Measurements from ENCODE around the gene SETD5. TPM values are rescaled to one million over a fixed set of nuclear protein-coding genes. Genes with fewer than 3 reads are reported as not detected.

Gene SETD5, protein sequence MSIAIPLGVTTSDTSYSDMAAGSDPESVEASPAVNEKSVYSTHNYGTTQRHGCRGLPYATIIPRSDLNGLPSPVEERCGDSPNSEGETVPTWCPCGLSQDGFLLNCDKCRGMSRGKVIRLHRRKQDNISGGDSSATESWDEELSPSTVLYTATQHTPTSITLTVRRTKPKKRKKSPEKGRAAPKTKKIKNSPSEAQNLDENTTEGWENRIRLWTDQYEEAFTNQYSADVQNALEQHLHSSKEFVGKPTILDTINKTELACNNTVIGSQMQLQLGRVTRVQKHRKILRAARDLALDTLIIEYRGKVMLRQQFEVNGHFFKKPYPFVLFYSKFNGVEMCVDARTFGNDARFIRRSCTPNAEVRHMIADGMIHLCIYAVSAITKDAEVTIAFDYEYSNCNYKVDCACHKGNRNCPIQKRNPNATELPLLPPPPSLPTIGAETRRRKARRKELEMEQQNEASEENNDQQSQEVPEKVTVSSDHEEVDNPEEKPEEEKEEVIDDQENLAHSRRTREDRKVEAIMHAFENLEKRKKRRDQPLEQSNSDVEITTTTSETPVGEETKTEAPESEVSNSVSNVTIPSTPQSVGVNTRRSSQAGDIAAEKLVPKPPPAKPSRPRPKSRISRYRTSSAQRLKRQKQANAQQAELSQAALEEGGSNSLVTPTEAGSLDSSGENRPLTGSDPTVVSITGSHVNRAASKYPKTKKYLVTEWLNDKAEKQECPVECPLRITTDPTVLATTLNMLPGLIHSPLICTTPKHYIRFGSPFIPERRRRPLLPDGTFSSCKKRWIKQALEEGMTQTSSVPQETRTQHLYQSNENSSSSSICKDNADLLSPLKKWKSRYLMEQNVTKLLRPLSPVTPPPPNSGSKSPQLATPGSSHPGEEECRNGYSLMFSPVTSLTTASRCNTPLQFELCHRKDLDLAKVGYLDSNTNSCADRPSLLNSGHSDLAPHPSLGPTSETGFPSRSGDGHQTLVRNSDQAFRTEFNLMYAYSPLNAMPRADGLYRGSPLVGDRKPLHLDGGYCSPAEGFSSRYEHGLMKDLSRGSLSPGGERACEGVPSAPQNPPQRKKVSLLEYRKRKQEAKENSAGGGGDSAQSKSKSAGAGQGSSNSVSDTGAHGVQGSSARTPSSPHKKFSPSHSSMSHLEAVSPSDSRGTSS (N-terminal part only)
- 100 to 1,000 TPM in 1 of 2 donors, 10 to 100 TPM in 1; 95.7 to 101 TPM for total RNA-seq
- long read RNA-seq, donor 1, partial matches to known transcripts = 5 of 20 reads
- long read RNA-seq, donor 1, other reads (novel, unspliced or antisense) = 12 of 20 reads
- long read RNA-seq, donor 2, partial matches to known transcripts = 36 of 50 reads
- long read RNA-seq, donor 2, other reads (novel, unspliced or antisense) = 12 of 50 reads

DNA sequence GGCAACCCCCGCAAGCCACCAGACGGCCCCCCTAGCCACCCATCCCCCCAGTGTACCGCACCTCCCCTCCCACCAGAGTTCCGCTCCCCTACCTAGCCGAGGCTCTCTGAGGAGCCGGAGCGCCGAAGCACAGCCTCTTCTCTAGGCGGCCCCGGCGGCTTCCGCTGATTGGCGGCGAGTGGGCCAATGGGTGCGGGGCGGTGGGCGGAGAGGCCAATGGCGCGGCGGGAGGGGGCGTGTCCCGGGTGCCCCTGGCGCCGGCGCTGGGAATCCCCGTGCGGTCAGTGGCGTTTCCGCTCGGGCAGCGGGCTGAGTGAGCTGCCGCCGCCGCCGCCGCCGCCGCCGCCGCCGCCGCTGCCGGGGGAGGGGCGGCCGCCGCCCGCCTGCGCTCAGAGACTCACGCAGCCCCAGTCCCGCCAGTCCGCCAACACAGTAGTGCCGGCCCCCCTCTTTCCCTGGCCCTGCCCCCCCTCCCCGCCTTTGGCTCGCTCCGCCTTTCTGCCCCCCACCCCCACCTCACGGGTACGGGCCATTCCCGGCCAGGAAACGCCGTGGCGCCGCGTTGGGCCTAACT, at the start of gene SETD5:
Gene SETD5 (plus strand): TSS at position 284 of the 574 bp plus-strand sequence. CDS start 31,324 bp downstream, outside the sequence.
- intact Hi-C loops (cut with DNase I) = no loop called here
- peak; percentile 100 for DNase-seq (ENCODE audit: low spot score)

DNA sequence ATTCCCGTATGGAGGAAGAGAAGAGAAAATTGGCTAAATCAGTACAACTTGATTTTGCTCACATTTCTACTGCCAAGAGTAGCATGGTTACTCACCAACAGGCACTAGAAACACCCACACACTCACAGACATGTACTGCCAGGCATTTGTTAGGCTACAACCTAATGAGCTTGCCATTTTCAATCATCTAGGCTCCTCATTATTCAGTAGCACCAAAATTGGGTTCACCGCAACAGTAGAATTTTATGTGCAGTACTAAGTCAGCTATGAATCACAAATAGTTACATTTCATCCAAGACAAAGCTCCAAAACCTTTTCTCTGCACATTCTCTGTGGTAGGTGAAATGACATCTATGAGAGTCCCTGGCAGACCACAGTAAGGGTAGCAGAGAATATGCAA, 49.5 kb upstream of the SETD5 start:
- no peak for DNase-seq (ENCODE audit: low spot score)
- intact Hi-C loops (cut with DNase I) = no loop called here

DNA sequence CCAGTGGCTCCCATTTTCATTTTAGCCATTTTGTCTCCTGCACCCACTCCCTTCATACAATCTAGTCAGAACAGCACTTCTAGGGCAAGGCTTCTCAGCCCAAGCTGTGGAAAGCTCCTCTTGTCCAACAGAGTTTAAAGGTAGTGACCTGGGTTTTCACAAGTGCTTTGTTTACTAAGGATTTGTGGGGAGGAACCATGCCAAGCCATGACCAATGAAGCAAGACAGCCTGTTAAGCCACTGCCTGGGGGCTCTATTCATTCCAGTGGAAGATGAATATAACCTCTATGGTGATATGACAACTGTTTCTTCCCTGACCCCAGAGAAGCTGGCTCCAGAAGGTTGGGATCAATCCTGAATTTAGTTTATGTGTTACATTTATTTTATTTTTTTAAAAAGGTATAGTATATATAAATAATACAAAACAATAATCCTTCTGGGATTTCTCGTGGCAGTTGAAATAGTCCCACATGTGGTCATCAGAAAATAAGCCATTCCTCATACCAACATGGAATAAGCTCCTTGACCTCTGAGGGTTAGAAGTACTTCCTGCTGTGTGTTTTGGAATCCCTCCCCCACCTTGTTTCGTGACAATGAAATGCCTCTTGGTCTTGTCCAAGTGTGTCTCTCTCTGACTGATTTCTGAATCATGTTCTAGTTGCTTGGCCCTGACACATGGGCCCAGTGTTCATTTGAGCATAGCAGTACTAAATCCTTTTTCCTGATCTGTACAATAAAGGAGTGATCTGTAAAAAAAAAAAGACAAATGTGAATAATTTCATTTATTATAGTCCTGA, 47.9 kb upstream of the SETD5 start:
- no peak for DNase-seq (ENCODE audit: low spot score)
- intact Hi-C loops (cut with DNase I) = loop anchor here in 1 of 2 donors (10.0 kb wide), 1 partner anchor 75 kb away; no protein-coding TSS in a partner anchor

DNA sequence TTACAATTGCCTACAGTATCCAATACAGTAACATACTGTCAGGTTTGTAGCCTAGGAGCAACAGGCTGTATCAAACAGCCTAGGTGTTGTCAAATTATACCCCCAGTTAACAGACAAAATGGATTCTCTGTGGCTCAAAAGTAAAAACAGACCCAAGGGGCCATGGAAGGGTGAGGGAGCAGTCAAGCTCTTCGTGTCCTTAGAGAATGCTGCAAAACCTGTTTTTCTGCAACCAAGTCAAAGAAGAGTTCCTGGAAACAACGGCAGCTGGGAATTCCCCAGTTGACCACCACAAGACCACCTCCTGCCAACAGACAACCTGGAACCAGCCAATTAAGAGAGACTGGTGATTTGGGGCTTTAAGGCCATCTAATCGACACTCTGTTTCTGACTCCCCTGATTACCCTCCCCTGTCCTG, 45.7 kb upstream of the SETD5 start:
- intact Hi-C loops (cut with DNase I) = loop anchor here in 1 of 2 donors (10.0 kb wide), 1 partner anchor 73 kb away; no protein-coding TSS in a partner anchor
- DNase-seq (ENCODE audit: low spot score) = no peak

DNA sequence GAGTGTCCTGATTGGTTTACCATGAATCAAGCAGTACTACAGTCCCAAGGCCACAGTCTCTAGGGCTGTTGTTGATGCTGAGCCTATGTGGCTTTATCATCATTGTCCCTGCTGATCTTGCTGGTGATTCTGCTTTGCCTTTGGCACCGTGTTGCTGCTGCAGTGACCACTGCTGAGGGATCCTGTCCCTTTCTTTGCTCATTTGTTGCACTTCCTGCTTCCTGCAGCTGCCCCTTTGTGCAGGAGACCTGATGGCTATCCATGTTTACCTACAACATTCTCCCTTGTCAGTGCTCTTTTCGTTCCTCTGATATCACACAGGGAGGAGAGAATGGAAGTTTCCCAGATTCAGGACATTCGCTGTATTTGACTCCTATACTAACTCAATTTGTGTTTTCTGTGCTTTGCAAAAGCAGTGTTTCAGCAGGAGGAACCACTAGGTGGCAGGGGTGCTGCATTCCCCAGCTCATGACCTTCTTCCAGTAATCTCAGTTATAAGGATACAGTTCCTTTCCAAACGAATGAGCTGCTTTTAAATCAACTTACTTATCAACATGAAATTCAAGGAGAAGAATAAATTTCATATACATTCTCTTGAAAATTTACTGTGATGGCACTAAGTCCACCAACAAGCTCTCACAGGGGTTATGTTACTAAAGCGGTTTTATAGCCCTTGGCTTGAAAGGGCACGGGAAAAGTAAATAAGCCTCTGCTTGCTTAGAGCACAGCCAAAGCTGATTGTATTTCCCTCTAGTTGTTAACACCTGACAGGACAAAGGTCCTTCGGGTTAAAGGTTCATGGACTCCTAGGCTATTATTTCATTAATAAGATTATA, 44.3 kb upstream of the SETD5 start:
- peak; percentile 81 for DNase-seq (ENCODE audit: low spot score)
- intact Hi-C loops (cut with DNase I) = loop anchor here in 1 of 2 donors (10.0 kb wide), 1 partner anchor 72 kb away; no protein-coding TSS in a partner anchor

DNA sequence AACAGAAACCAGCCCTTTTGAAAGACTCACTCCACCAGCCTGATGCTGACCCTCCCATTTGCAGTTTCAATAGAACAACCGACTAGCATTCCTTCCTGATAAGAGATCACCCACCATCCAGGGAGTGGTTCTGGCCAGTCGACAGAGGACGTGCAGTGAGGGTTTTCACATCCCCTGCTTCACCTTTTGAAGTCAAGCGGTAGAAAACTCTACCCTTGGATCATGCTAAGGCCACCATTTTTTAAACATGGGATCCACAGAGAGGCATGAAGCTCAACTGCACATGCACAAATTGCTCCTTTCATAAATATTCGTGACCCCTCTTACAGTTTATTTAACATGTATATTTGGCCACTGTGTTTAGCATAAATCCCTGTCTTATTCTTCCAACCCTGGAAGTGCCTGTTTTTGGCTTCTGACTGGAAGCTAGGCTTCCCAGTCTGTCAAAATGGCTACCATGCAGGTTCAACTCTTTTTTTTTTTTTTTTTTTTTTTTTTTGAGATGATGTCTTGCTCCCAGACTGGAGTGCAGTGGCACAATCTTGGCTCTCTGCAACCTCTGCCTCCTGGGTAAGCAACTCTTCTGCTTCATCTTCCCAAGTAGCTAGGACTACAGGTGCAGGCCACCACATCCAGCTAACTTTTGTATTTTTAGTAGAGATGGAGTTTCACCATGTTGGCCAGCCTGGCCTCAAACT, 35.6 kb upstream of the SETD5 start:
- intact Hi-C loops (cut with DNase I) = no loop called here
- DNase-seq (ENCODE audit: low spot score) = no peak

DNA sequence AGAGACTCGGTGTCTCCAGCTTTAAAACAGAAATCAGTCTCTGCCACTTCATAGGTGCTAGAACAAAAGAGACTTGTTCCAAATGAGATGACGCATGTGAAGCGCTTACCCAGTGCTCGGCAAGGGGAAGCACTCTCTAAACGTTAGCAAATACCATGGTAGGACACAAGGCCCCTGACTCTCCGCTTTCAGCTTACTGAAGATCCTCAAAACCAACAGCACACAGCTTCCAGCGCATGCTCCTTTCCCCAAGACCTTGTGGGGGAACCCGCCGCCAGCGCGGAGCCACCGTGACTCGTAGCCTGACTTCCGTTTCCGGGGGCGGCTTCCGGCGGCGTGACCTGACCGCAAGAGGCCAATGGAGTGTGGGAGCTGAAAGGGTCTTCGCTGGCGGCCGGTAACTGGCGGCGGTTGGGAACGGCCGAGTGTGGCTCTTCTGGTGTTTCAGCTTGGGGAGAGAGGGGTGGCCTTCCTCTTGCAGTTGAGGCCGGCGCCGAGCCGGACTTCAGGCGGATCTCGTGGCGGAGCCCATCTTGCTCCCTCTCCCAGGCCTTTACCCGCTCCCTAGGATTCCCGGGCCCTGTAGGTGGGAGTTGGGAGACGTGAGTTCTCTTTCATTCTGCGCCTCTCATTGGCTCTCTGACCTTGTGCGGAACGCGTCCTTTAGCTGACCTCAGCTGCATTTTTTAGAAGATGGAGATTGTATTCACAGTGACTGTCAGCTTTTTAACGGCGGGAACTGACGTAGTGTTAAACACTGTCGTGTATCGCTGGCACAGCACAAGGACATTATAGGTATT, 34.5 kb upstream of the SETD5 start, which contains the start of gene THUMPD3:
Gene THUMPD3 (plus strand): TSS at position 324 of the 800 bp plus-strand sequence. CDS start 2,015 bp downstream, outside the sequence.
- peak; percentile 98 for DNase-seq (ENCODE audit: low spot score)
- intact Hi-C loops (cut with DNase I) = no loop called here

DNA sequence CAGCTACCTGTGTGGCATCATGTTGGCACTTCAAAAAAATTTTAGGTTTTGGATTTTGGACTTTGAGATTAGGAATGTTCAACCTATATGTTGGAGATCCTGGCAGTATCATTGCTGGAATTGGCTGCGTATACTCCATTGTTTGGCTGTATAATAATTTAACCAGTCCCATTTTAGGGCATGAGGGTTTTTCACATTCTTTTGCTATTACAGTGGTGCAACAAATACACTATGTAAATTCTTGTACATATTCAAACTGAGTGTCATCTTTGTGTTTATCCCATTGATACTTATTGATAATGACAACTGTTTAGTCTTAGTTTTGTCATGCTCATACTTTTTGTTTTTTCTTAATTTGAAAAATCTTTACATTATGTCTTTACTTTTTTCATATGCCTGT, 27.9 kb upstream of the SETD5 start:
- intact Hi-C loops (cut with DNase I) = no loop called here
- no peak for DNase-seq (ENCODE audit: low spot score)

DNA sequence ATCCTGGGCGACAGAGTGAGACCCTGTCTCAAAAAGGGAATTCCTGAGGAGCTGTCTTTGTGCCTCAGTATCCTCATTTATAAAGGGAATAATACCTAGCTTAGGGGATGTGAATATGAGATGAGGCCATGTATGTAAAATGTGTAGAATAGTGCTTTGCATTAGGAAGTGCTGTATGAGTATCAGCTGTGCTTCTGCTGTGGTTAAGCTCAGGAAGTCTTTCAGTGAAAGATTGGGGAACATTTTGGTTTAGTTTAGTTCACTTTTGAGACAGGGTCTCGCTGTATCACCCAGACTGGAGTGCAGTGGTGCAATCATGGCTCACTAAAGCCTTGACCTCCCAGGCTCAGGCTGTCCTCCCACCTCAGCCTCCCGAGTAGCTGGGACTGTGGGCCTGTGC, 23.9 kb upstream of the SETD5 start:
- DNase-seq (ENCODE audit: low spot score) = no peak
- intact Hi-C loops (cut with DNase I) = no loop called here

DNA sequence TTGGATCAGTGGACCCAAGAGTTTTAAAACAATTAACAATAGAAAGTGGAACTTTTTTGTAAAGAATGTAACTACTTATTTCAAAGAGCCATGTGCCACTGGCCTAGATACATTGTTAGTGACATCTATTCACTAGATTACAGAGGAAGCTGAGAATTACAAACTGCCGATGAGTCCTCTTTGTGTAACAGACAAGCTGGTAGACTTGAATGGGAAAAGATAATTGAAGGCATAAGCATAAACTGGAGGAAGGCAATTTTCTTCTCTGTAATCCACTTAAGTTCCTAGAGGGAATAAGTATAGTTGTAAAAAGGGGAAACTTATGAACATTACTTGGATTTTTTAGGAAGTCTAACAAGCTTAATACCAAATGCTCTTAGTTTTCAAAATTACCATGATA, 19.4 kb upstream of the SETD5 start:
- intact Hi-C loops (cut with DNase I) = no loop called here
- DNase-seq (ENCODE audit: low spot score) = no peak

DNA sequence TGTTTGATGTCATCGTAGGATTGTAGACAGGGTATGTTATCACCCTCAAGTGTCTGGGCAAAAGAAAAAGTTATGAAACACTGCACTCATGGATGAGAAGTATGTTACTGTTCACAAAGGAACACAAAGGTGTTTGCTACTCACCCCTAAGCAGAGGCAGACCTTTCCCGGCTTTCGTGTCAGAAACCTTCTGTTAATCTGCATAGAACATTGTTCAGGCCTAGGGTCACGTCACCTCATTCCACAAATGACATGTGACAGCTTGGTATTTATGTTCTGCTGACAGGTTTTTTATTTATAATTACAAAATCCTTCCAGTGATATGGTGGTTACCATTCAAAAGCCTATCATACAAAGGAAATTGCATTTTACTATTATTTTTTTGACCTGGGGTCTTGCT, 18.1 kb upstream of the SETD5 start:
- DNase-seq (ENCODE audit: low spot score) = no peak
- intact Hi-C loops (cut with DNase I) = no loop called here

DNA sequence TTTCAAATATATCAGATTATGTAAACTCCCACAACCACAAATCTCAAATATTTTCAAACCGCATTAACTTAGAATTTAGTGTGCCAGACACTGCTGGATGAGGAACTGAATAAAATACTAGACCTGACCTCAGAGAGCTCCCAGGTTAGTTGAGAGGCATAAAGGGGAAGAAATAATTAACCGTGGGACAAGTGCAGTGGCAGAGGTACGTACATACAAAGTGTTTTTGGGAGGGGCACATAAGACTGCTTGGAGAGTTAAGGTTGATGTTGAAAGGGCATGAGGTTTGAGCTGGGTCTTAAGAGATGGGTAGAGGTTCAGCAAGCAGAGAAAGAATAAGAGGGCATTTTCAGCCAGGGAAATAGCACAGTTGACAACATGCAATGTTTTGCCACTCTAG, 17.4 kb upstream of the SETD5 start:
- no peak for DNase-seq (ENCODE audit: low spot score)
- intact Hi-C loops (cut with DNase I) = loop anchor here in 1 of 2 donors (10.0 kb wide), 1 partner anchor 55 kb away; no protein-coding TSS in a partner anchor

DNA sequence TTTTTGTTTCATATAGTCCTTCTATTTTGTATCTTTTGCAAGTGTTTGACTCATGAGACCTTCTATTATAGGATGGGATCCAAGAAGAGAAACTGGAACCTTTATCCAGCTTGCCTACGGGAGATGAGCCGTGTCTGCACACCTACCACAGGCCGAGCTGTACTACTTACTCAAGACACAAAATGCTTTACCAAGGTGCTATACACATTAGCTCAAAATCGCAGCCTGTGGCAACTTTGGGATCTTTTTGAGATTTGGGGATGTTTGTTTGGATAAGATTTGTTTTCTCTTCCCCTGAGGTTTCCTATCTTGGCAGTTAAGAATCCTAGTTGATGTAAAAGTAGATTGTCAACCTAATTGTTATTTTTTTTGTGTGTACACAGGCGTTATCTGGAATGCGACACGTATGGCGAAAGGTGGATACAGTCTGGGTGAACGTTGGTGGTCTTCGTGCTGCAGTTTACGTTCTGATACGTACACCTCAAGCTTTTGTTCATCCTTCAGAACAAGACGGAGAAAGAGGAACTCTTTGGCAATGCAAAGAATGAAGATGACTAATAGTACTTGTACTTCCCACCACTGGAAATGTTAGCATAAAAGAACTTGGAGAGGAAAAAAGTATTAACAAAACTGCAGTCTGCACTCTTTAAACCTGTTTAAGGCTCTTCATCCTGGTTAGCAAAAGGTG, 13.1 kb upstream of the SETD5 start:
- intact Hi-C loops (cut with DNase I) = loop anchor here in 1 of 2 donors (10.0 kb wide), 1 partner anchor 51 kb away; no protein-coding TSS in a partner anchor
- DNase-seq (ENCODE audit: low spot score) = no peak

DNA sequence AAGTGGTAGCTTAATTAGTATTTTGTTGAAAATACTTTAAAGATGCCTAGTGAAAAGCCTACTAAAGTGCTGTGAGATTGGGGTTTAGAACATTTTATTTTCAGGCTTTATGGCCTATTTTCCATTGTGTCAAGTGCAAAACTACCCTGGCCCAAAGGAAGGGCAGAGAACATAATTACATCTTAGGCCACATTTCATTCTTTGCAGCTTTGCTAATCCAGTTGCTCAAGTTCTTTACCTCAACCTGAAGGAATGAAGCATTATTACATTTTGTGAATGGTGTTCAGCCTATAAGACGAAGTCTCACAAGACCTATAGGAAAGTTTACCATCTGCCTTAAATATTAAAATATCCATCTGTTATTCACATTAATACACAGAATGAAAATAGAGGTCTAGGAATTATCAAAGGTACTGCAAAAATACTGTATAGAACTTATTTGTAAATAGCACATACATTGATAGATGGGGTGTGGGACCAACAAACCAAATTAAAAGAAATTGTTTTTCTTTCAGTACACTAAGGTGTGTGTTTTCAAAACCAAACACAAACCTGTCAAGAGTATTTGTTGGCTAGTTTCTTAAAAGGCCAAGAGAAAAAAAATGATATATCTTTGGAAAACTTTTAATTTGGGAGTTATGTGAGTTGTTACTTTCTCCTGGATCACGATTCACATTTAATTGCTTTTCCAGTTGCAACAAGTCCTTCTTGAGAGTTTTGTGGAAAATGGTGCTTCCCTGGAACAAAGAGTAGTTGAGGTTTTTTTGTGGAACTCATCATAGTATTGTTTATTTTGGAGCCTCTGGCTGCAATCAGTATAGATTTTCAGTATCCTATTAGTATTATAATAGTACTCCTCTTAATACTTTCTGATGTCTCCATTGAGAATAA, 12.0 kb upstream of the SETD5 start:
- intact Hi-C loops (cut with DNase I) = loop anchor here in 1 of 2 donors (10.0 kb wide), 1 partner anchor 49 kb away; no protein-coding TSS in a partner anchor
- DNase-seq (ENCODE audit: low spot score) = no peak
